Naive thymus-derived CD4-positive, alpha-beta T cell (primary cell): ENCODE results near the gene ANKRD44. TPM values are rescaled to one million over a fixed set of nuclear protein-coding genes. Genes with fewer than 3 reads are reported as not detected.

ENCODE experiments used
- ATAC-seq: fragments of 150-1000 bp; cut with Tn5 transposase; 2 replicates; pipeline ENCODE4 v1.10.0; 2021; ENCODE audit warnings: mild to moderate bottlenecking, moderate library complexity
- CTCF ChIA-PET: fragments of 350-600 bp; sonication (Branson Sonifier 250); formaldehyde crosslinking; loops from one replicate; lab custom pipeline; 2021; ENCODE audit warnings: antibody characterized with exemption; lab: Charles Lee
- POLR2A ChIA-PET: fragments of 350-600 bp; sonication (Branson Sonifier 250); formaldehyde crosslinking; loops from one replicate; lab custom pipeline; 2021; ENCODE audit warnings: antibody characterized with exemption, inconsistent platforms; lab: Charles Lee
- DNase-seq, 9 donors: peaks; one replicate each; pipeline versions ENCODE4 v3.0.0 to v3.0.0-alpha.2; 2020 to 2022; ENCODE audit warnings: mixed read lengths in 1 of 9
- H3K27ac ChIP-seq: one replicate; pipeline ENCODE4 v1.7.0; 2013; ENCODE audit warnings: mild to moderate bottlenecking, low read depth, low read length, moderate library complexity
- H3K27me3 ChIP-seq, 2 donors: one replicate each; pipeline ENCODE4 v1.7.0; 2013; ENCODE audit warnings: low read length in 2 of 2, mild to moderate bottlenecking in 2 of 2, moderate library complexity in 2 of 2; ENCODE audit not compliant: control insufficient read depth in 2 of 2, insufficient read depth in 2 of 2
- H3K36me3 ChIP-seq, 3 experiments: 1 replicate in 2 of 3; 2 replicates in 1 of 3; pipeline ENCODE4 v1.7.0; 2013; ENCODE audit warnings: low read length in 3 of 3, mild to moderate bottlenecking in 3 of 3, moderate library complexity in 1 of 3; ENCODE audit not compliant: insufficient read depth in 3 of 3, control insufficient read depth in 2 of 3
- H3K4me1 ChIP-seq, 2 donors: one replicate each; pipeline ENCODE4 v1.7.0; 2013; ENCODE audit warnings: low read length in 2 of 2, mild to moderate bottlenecking in 2 of 2, moderate library complexity in 1 of 2; ENCODE audit not compliant: control insufficient read depth in 2 of 2, insufficient read depth in 2 of 2
- H3K4me3 ChIP-seq: 2 replicates; pipeline ENCODE4 v1.7.0; 2013; ENCODE audit warnings: mild to moderate bottlenecking, low read length
- H3K9me3 ChIP-seq, 3 experiments: 1 replicate in 2 of 3; 2 replicates in 1 of 3; pipeline ENCODE4 v1.7.0; 2013; ENCODE audit warnings: low read length in 3 of 3; ENCODE audit not compliant: control insufficient read depth in 2 of 3
- H3K27ac Mint-ChIP-seq, 9 donors: one replicate each; pipeline ENCODE4 v1.8.0; 2020 to 2022; ENCODE audit warnings: mixed read lengths in 9 of 9, mild to moderate bottlenecking in 8 of 9, moderate library complexity in 5 of 9, inconsistent platforms in 2 of 9
- H3K27me3 Mint-ChIP-seq, 5 donors: one replicate each; pipeline ENCODE4 v1.8.0; 2021 to 2022; ENCODE audit warnings: mixed read lengths in 5 of 5, mild to moderate bottlenecking in 1 of 5
- H3K36me3 Mint-ChIP-seq, 5 donors: one replicate each; pipeline ENCODE4 v1.8.0; 2020 to 2022; ENCODE audit warnings: mixed read lengths in 5 of 5, mild to moderate bottlenecking in 3 of 5, inconsistent platforms in 1 of 5
- H3K4me1 Mint-ChIP-seq, 7 donors: one replicate each; pipeline ENCODE4 v1.8.0; 2020 to 2022; ENCODE audit warnings: mixed read lengths in 7 of 7, mild to moderate bottlenecking in 3 of 7, inconsistent platforms in 1 of 7
- H3K4me3 Mint-ChIP-seq, 10 donors: one replicate each; pipeline ENCODE4 v1.8.0; 2020 to 2022; ENCODE audit warnings: mild to moderate bottlenecking in 10 of 10, mixed read lengths in 10 of 10, moderate library complexity in 6 of 10, inconsistent platforms in 2 of 10
- H3K9me3 Mint-ChIP-seq, 11 donors: one replicate each; pipeline ENCODE4 v1.8.0; 2020 to 2022; ENCODE audit warnings: mixed read lengths in 11 of 11, mild to moderate bottlenecking in 4 of 11, inconsistent platforms in 1 of 11, moderate library complexity in 1 of 11
- intact Hi-C, 2 donors: fragments of 100-400 bp; cut with micrococcal nuclease; formaldehyde crosslinking; loops; one replicate each; pipeline ENCODE4 v1.15.1; 2023
- polyA plus RNA-seq, 2 donors: library from polyadenylated mRNA; unstranded; fragments of 300-500 nt; fragmentation: Illumina TruSeq; gene quantifications; one replicate each; pipeline ENCODE4 v1.2.3, GENCODE V29; 2021
- total RNA-seq, 6 experiments: library from RNA in 5 of 6; stranded (reverse) in 5 of 6; gene quantifications; 1 replicate in 5 of 6; 2 replicates in 1 of 6; pipeline ENCODE4 v1.2.3 and lab custom pipeline; 2021 to 2026

Gene ANKRD44
- total and polyA plus RNA-seq, 7 experiments from 2014 or later = 88.6 to 296 (median 235) TPM

GRCh38 chr2:197340591-197340990 is 30.0 kb upstream of the ANKRD44 start:
- H3K27ac ChIP-seq = no peak overlapping the region
- Mint-ChIP-seq H3K9me3 (no peaks in the 10 kb centered on the region), H3K27ac (no peak overlapping the region), H3K27me3 (no peaks in the 10 kb centered on the region), H3K36me3 (peaks cover 0 to 1% (median 0%) of the 10 kb centered on the region in 5 donors), H3K4me1 (peaks cover 7 to 30% (median 18%) of the 10 kb centered on the region in 7 donors), H3K4me3 (no peak overlapping the region)
- intact Hi-C loops = loop anchor here in 1 of 2 donors (2.0 kb wide), 1 partner anchor 18 kb away; no protein-coding TSS in a partner anchor
- ChIA-PET POLR2A (no interaction called here), CTCF (no interaction called here)
- H3K27me3 ChIP-seq = no peaks in the 10 kb centered on the region
- ATAC-seq (no peak), DNase-seq (no peak)
- no peaks in the 10 kb centered on the region for H3K9me3 ChIP-seq
- no peak overlapping the region for H3K4me3 ChIP-seq
- H3K36me3 ChIP-seq = no peaks in the 10 kb centered on the region
- H3K4me1 ChIP-seq = peaks cover 0 to 11% of the 10 kb centered on the region in 2 donors

GRCh38 chr2:197339496-197340220 is 29.1 kb upstream of the ANKRD44 start:
- H3K9me3 Mint-ChIP-seq = no peaks in the 10 kb centered on the region
- no peaks in the 10 kb centered on the region for H3K9me3 ChIP-seq
- H3K4me1 Mint-ChIP-seq = peaks cover 5 to 26% (median 17%) of the 10 kb centered on the region in 7 donors
- H3K4me3 Mint-ChIP-seq = peak overlapping the region in 7 of 10 donors; percentile 6 to 65 (median 35)
- ChIA-PET POLR2A (interaction anchor here (0.6 kb wide), 1 partner anchor 9 kb away, joined by 5 read pairs; no protein-coding TSS in a partner anchor), CTCF (interaction anchor here (0.7 kb wide), 1 partner anchor 20 kb away, joined by 3 read pairs; no protein-coding TSS in a partner anchor)
- ATAC-seq (no peak), DNase-seq (no peak)
- peaks cover 0 to 11% of the 10 kb centered on the region in 2 donors for H3K4me1 ChIP-seq
- no peak overlapping the region for H3K27ac ChIP-seq
- H3K27ac Mint-ChIP-seq = peak overlapping the region in 3 of 9 donors; percentile 7 to 71 (median 17)
- no peaks in the 10 kb centered on the region for H3K27me3 Mint-ChIP-seq
- H3K4me3 ChIP-seq = no peak overlapping the region
- no peaks in the 10 kb centered on the region for H3K27me3 ChIP-seq
- peaks cover 0 to 1% (median 0%) of the 10 kb centered on the region in 5 donors for H3K36me3 Mint-ChIP-seq
- H3K36me3 ChIP-seq = no peaks in the 10 kb centered on the region
- intact Hi-C loops = loop anchor here in 1 of 2 donors (1.0 to 2.0 kb wide), 2 partner anchors 11 to 17 kb away; no protein-coding TSS in a partner anchor

GRCh38 chr2:197339016-197339415 is 28.4 kb upstream of the ANKRD44 start:
- no peaks in the 10 kb centered on the region for H3K36me3 ChIP-seq
- Mint-ChIP-seq H3K27me3 (no peaks in the 10 kb centered on the region), H3K4me3 (peak overlapping the region in 8 of 10 donors; percentile 4 to 65 (median 34)), H3K9me3 (peaks cover 0 to under 1% (median 0%) of the 10 kb centered on the region in 11 donors), H3K27ac (peak overlapping the region in 3 of 9 donors; percentile 7 to 71 (median 17)), H3K4me1 (peaks cover 5 to 31% (median 22%) of the 10 kb centered on the region in 7 donors), H3K36me3 (peaks cover 0 to 1% (median 0%) of the 10 kb centered on the region in 5 donors)
- ChIA-PET CTCF (interaction anchor here (0.7 kb wide), 1 partner anchor 19 kb away, joined by 3 read pairs; no protein-coding TSS in a partner anchor), POLR2A (interaction anchor here (0.6 kb wide), 1 partner anchor 10 kb away, joined by 5 read pairs; no protein-coding TSS in a partner anchor)
- intact Hi-C loops = loop anchor here in 1 of 2 donors (1.0 kb wide), 1 partner anchor 11 kb away; no protein-coding TSS in a partner anchor
- DNase-seq (no peak), ATAC-seq (no peak)
- peaks cover 0 to 11% of the 10 kb centered on the region in 2 donors for H3K4me1 ChIP-seq
- H3K27ac ChIP-seq = no peak overlapping the region
- no peak overlapping the region for H3K4me3 ChIP-seq
- H3K9me3 ChIP-seq = no peaks in the 10 kb centered on the region
- H3K27me3 ChIP-seq = no peaks in the 10 kb centered on the region

GRCh38 chr2:197332641-197333040 is 22.1 kb upstream of the ANKRD44 start:
- peaks cover 11 to 44% (median 34%) of the 10 kb centered on the region in 7 donors for H3K4me1 Mint-ChIP-seq
- intact Hi-C loops = no loop called here
- peaks cover 0 to 12% (median 0%) of the 10 kb centered on the region in 11 donors for H3K9me3 Mint-ChIP-seq
- no peak for ATAC-seq
- H3K27ac ChIP-seq = no peak overlapping the region
- H3K4me3 ChIP-seq = no peak overlapping the region
- no peaks in the 10 kb centered on the region for H3K27me3 Mint-ChIP-seq
- CTCF ChIA-PET = interaction anchor here (2.1 kb wide), 1 partner anchor 21 kb away, joined by 6 read pairs; no protein-coding TSS in a partner anchor
- POLR2A ChIA-PET = no interaction called here
- no peaks in the 10 kb centered on the region for H3K9me3 ChIP-seq
- peaks cover 0 to 14% (median 0%) of the 10 kb centered on the region in 5 donors for H3K36me3 Mint-ChIP-seq
- H3K27ac Mint-ChIP-seq = no peak overlapping the region
- no peaks in the 10 kb centered on the region for H3K36me3 ChIP-seq
- no peaks in the 10 kb centered on the region for H3K27me3 ChIP-seq
- no peak overlapping the region for H3K4me3 Mint-ChIP-seq
- peaks cover 19 to 24% of the 10 kb centered on the region in 2 donors for H3K4me1 ChIP-seq
- no peak for DNase-seq

- Histone ChIP-seq H3K9me3 (no peaks in the 10 kb centered on the region), H3K27ac (peak overlapping the region; percentile 55), H3K4me3 (peak overlapping the region; percentile 14), H3K36me3 (no peaks in the 10 kb centered on the region), H3K27me3 (no peaks in the 10 kb centered on the region), H3K4me1 (peaks cover 39 to 58% of the 10 kb centered on the region in 2 donors)
- intact Hi-C loops = loop anchor here (1.0 to 2.0 kb wide), 2 partner anchors 11 to 14 kb away; no protein-coding TSS in a partner anchor
- Mint-ChIP-seq H3K27me3 (no peaks in the 10 kb centered on the region), H3K9me3 (peaks cover 0 to 12% (median 0%) of the 10 kb centered on the region in 11 donors), H3K36me3 (peaks cover 0 to 14% (median 0%) of the 10 kb centered on the region in 5 donors), H3K4me1 (peaks cover 33 to 68% (median 58%) of the 10 kb centered on the region in 7 donors), H3K4me3 (peak overlapping the region; percentile 39 to 86 (median 70)), H3K27ac (peak overlapping the region; percentile 71 to 98 (median 94))
- peak; percentile 46 for ATAC-seq
- ChIA-PET POLR2A (interaction anchor here (0.5 to 5.5 kb wide), 9 partner anchors 8 to 441 kb away, joined by 3 to 43 read pairs (median 6); partner anchors contain the start of genes ANKRD44, HSPD1 and HSPE1), CTCF (interaction anchor here (0.8 to 3.1 kb wide), 9 partner anchors 14 to 241 kb away, joined by 3 to 16 read pairs (median 4); no protein-coding TSS in a partner anchor)
- DNase-seq = peak in 1 of 9 donors; percentile 22
These were observed 17.9 kb upstream of the ANKRD44 start for GRCh38 chr2:197328461-197328860.

- ATAC-seq = no peak
- Histone ChIP-seq H3K9me3 (no peaks in the 10 kb centered on the region), H3K4me1 (peaks cover 48 to 66% of the 10 kb centered on the region in 2 donors), H3K27me3 (no peaks in the 10 kb centered on the region), H3K4me3 (peak overlapping the region; percentile 14), H3K27ac (peak overlapping the region; percentile 55), H3K36me3 (no peaks in the 10 kb centered on the region)
- peaks cover 0 to 16% (median 0%) of the 10 kb centered on the region in 5 donors for H3K36me3 Mint-ChIP-seq
- H3K4me3 Mint-ChIP-seq = peak overlapping the region; percentile 40 to 86 (median 72)
- ChIA-PET CTCF (interaction anchor here (0.8 to 3.1 kb wide), 12 partner anchors 12 to 240 kb away, joined by 3 to 16 read pairs (median 4); no protein-coding TSS in a partner anchor), POLR2A (interaction anchor here (0.5 to 5.5 kb wide), 14 partner anchors 9 to 214 kb away, joined by 3 to 43 read pairs (median 4); partner anchors contain the start of genes ANKRD44, HSPD1 and HSPE1)
- DNase-seq = peak in 3 of 9 donors; percentile 24 to 58 (median 27)
- H3K27ac Mint-ChIP-seq = peak overlapping the region; percentile 86 to 98 (median 94)
- H3K4me1 Mint-ChIP-seq = peaks cover 42 to 76% (median 67%) of the 10 kb centered on the region in 7 donors
- intact Hi-C loops = loop anchor here (1.0 to 2.0 kb wide), 3 partner anchors 12 to 51 kb away; no protein-coding TSS in a partner anchor
- H3K9me3 Mint-ChIP-seq = peaks cover 0 to 12% (median 0%) of the 10 kb centered on the region in 11 donors
- H3K27me3 Mint-ChIP-seq = no peaks in the 10 kb centered on the region
These were observed 17.0 kb upstream of the ANKRD44 start for GRCh38 chr2:197327472-197328098.
